GM23248 (cell line): ENCODE measurements around the gene SDK2. TPM values are rescaled to one million over a fixed set of nuclear protein-coding genes. Genes with fewer than 3 reads are reported as not detected.

Experiments
- DNase-seq: peaks from one replicate; pipeline ENCODE4 v3.0.0-alpha.2; 2015
- H2AFZ ChIP-seq: fragments of 200-600 bp; sonication (generic); 2 replicates; pipeline ENCODE4 v1.6.1; 2016; ENCODE audit warnings: antibody characterized with exemption
- H3F3A ChIP-seq: fragments of 200-600 bp; sonication (generic); 2 replicates; pipeline ENCODE4 v1.6.1; 2016; ENCODE audit warnings: mild to moderate bottlenecking, antibody characterized with exemption, mixed run types; ENCODE audit not compliant: insufficient read depth
- H3K27ac ChIP-seq: fragments of 200-600 bp; sonication (generic); 2 replicates; pipeline ENCODE4 v1.5.1; 2016; ENCODE audit warnings: mild to moderate bottlenecking
- H3K27me3 ChIP-seq: fragments of 200-600 bp; sonication (generic); replicated peaks from 2 replicates; pipeline ENCODE4 v1.6.1; 2016; ENCODE audit warnings: mild to moderate bottlenecking; ENCODE audit not compliant: insufficient read depth
- H3K36me3 ChIP-seq: fragments of 200-600 bp; sonication (generic); 2 replicates; pipeline ENCODE4 v1.6.1; 2016; ENCODE audit warnings: low read depth, mild to moderate bottlenecking
- H3K4me1 ChIP-seq: fragments of 200-600 bp; sonication (generic); 2 replicates; pipeline ENCODE4 v1.6.1; 2016; ENCODE audit warnings: mild to moderate bottlenecking; ENCODE audit not compliant: insufficient read depth
- H3K4me2 ChIP-seq: fragments of 200-600 bp; sonication (generic); one replicate; pipeline ENCODE4 v1.6.1; 2016; ENCODE audit warnings: mild to moderate bottlenecking; ENCODE audit not compliant: unreplicated experiment
- H3K4me3 ChIP-seq: fragments of 200-600 bp; sonication (generic); 2 replicates; pipeline ENCODE4 v1.5.1; 2016; ENCODE audit warnings: mild to moderate bottlenecking
- H3K79me2 ChIP-seq: fragments of 200-600 bp; sonication (generic); 2 replicates; pipeline ENCODE4 v1.6.1; 2016; ENCODE audit warnings: mild to moderate bottlenecking; ENCODE audit not compliant: insufficient read depth
- H3K9ac ChIP-seq: fragments of 200-600 bp; sonication (generic); 2 replicates; pipeline ENCODE4 v1.6.1; 2016; ENCODE audit warnings: mild to moderate bottlenecking
- H3K9me2 ChIP-seq: fragments of 200-600 bp; sonication (generic); 2 replicates; pipeline ENCODE4 v1.6.1; 2016; ENCODE audit warnings: mixed run types, mild to moderate bottlenecking, moderate library complexity; ENCODE audit not compliant: insufficient read depth
- H3K9me3 ChIP-seq: fragments of 200-600 bp; sonication (generic); one replicate; pipeline ENCODE4 v1.6.1; 2017; ENCODE audit warnings: low read depth
- H4K20me1 ChIP-seq: fragments of 200-600 bp; sonication (generic); 2 replicates; pipeline ENCODE4 v1.6.0; 2016; ENCODE audit not compliant: insufficient read depth
- EZH2 ChIP-seq: fragments of 200-600 bp; sonication (generic); IDR thresholded peaks from 2 replicates; pipeline ENCODE4 v1.6.1; 2018; ENCODE audit warnings: antibody characterized with exemption, mild to moderate bottlenecking; ENCODE audit not compliant: insufficient read depth, poor library complexity, severe bottlenecking
- EZH2phosphoT487 ChIP-seq: fragments of 200-600 bp; sonication (generic); IDR thresholded peaks from 2 replicates; pipeline ENCODE4 v1.6.1; 2018; ENCODE audit warnings: antibody characterized with exemption, moderate library complexity, mild to moderate bottlenecking, low read depth; ENCODE audit not compliant: insufficient read depth
- WGBS, 2 experiments: methylation state at CpG; one replicate each; pipeline ENCODE4 v1.1.6; 2015 to 2017; ENCODE audit warnings: low lambda C conversion rate in 2 of 2, low coverage in 1 of 2; ENCODE audit errors: missing lambda C conversion rate in 2 of 2; 5-methylcytosine and 5-hydroxymethylcytosine counted together
- in situ Hi-C: fragments of 300-500 bp; cut with MboI; formaldehyde crosslinking; loops from 2 replicates; pipeline ENCODE4 v1.15.0; 2020
- polyA plus RNA-seq: library from polyadenylated mRNA; unstranded; fragments of >200 nt; fragmentation: Nextera tagmentation; extraction: Ambion mirVana; gene quantifications from 2 replicates; pipeline ENCODE4 v1.2.1, GENCODE V29; 2016
- total RNA-seq: library from RNA; depleted of rRNA; stranded (reverse); fragments of >200 nt; shearing (Covaris generic); gene quantifications from 2 replicates; pipeline ENCODE4 v1.2.3, GENCODE V29; 2014

Gene SDK2
- total and polyA plus RNA-seq, 2 experiments from 2014 or later, result under 0.01 to 0.03 TPM

DNA sequence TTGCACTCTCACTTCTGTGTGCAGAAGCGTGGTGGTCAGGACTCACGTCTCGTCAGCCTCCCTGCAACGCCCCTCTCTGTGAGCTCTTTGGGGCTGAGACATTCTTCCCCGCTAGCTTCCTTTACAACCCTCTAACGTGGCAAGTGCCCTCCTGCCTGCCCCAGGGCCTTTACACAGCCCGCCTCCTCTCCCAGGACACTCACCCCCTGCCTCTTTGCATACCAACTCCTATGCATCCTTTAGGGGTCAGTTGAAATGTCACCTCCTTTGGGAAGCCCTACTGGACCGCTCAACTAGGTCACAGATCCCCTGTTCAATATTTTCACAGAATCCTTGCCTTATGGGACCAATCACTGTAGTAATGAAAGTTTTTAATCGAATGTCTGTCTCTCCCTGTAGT lies 61.4 kb downstream of the SDK2 start:
- H4K20me1 ChIP-seq, result no peaks in the 10 kb centered on the region
- H2AFZ ChIP-seq, result no peak overlapping the region
- in situ Hi-C loops, result no loop called here
- H3K4me1 ChIP-seq, result no peaks in the 10 kb centered on the region
- no peak overlapping the region for H3K4me2 ChIP-seq
- peaks cover 19% of the 10 kb centered on the region; the same call in 1 of the 2 replicates for H3K27me3 ChIP-seq
- no peaks in the 10 kb centered on the region for H3F3A ChIP-seq
- WGBS, 2 experiments, result 49 to 60% methylated on average over 9 of the region's 9 CpGs
- no peak overlapping the region for H3K9ac ChIP-seq
- no peaks in the 10 kb centered on the region for H3K79me2 ChIP-seq
- TF ChIP-seq EZH2 (no peak), EZH2phosphoT487 (no peak)
- DNase-seq, result no peak
- H3K27ac ChIP-seq, result no peak overlapping the region
- H3K9me3 ChIP-seq, result no peaks in the 10 kb centered on the region
- no peaks in the 10 kb centered on the region for H3K36me3 ChIP-seq
- H3K4me3 ChIP-seq, result no peak overlapping the region
- no peaks in the 10 kb centered on the region for H3K9me2 ChIP-seq

DNA sequence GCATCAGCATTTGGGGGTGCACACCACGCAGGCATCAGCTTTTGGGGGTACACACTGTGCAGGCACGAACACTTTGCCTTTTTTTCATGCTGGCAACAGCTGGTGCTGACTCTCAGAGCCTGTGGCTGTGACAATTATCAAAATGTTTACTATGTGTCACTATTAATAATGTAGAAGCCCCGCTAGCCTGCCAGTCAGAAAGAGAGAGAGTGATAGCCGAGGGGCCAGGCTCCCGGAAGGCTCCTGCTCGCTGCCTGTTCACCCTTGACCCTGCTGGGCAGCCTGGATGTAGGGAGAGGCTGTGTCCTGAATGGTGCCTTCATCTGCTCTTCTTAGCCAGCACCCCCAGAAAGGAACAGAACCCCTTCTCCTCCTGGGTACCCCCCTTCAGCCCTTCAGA lies 61.9 kb downstream of the SDK2 start:
- no peak for DNase-seq
- 0 out of 2 replicates have a peak, but pooled peaks cover 14% of the 10 kb centered on the region for H3K27me3 ChIP-seq
- H3K9me3 ChIP-seq, result no peaks in the 10 kb centered on the region
- H3K4me2 ChIP-seq, result no peak overlapping the region
- H4K20me1 ChIP-seq, result no peaks in the 10 kb centered on the region
- H3F3A ChIP-seq, result no peaks in the 10 kb centered on the region
- no peaks in the 10 kb centered on the region for H3K4me1 ChIP-seq
- no peak overlapping the region for H2AFZ ChIP-seq
- H3K9me2 ChIP-seq, result no peaks in the 10 kb centered on the region
- no peak overlapping the region for H3K9ac ChIP-seq
- TF ChIP-seq EZH2phosphoT487 (no peak), EZH2 (no peak)
- no peaks in the 10 kb centered on the region for H3K79me2 ChIP-seq
- 54 to 57% methylated on average over 6 of the region's 6 CpGs for WGBS, 2 experiments
- no peaks in the 10 kb centered on the region for H3K36me3 ChIP-seq
- H3K4me3 ChIP-seq, result no peak overlapping the region
- H3K27ac ChIP-seq, result no peak overlapping the region
- in situ Hi-C loops, result no loop called here

DNA sequence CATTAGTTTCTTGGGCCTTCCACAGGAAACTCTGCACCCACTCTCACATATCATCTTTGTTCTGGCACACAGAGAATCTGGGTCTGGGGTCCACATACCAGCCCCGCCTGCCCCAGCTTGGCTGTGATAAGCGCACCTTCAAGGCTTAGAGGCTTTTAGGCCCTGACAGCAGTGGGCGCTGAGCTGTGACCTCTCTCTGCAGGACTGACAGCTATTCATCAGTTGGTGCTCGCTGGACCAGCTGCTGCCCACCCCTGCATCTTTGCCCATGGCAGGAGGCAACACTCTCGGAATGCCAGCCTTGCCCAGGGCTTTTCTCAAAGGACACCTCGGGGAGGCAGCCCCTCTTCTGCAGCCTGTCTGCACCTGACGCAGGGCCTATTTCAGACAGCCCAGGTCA lies 62.9 kb downstream of the SDK2 start:
- Histone ChIP-seq H3K27me3 (0 out of 2 replicates have a peak, but pooled peaks cover 6% of the 10 kb centered on the region), H3K4me2 (no peak overlapping the region), H2AFZ (no peak overlapping the region), H3F3A (no peaks in the 10 kb centered on the region), H4K20me1 (no peaks in the 10 kb centered on the region), H3K79me2 (no peaks in the 10 kb centered on the region), H3K36me3 (no peaks in the 10 kb centered on the region), H3K27ac (no peak overlapping the region), H3K4me3 (no peak overlapping the region), H3K9me3 (no peaks in the 10 kb centered on the region), H3K9me2 (no peaks in the 10 kb centered on the region), H3K4me1 (no peaks in the 10 kb centered on the region), H3K9ac (no peak overlapping the region)
- 42 to 50% methylated on average over 7 of the region's 7 CpGs for WGBS, 2 experiments
- in situ Hi-C loops, result no loop called here
- DNase-seq, result no peak
- no peak for TF ChIP-seq EZH2phosphoT487
- TF ChIP-seq EZH2, result no peak

DNA sequence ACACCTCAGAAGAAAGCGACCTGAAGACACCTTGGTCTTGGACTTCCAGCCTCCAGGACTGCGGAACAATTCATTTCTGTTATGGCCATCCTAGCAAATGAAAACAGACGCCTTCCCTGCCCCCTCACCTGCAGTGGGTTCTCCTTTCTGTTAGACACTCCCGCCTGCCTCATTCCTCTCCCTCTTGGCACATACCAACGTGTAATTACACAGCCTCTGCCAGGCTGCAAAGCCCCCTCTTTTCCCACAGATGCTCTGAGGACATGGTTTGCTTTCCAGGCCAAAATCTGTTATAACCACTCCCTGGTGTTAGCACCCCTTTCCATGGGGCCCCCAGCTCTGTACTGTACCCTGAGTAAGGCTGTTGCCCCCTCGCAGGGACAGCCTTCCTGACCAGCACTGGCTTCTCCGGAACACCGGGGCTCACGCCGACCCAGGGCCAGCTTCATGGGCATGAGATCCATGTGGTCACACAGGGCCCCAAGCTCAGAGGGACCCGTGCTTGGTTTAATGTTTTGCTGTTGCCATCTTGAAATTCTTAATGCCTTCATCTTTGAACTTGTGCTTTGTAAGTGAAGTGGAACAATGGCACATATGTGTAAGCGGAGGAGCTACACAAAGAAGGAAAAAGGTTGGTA lies 64.1 kb downstream of the SDK2 start:
- in situ Hi-C loops, result no loop called here
- Histone ChIP-seq H2AFZ (no peak overlapping the region), H3K4me3 (no peak overlapping the region), H3K4me2 (no peak overlapping the region), H4K20me1 (no peaks in the 10 kb centered on the region), H3K27me3 (no peaks in the 10 kb centered on the region), H3K79me2 (no peaks in the 10 kb centered on the region), H3K9me2 (no peaks in the 10 kb centered on the region), H3K9me3 (no peaks in the 10 kb centered on the region), H3K4me1 (no peaks in the 10 kb centered on the region), H3K36me3 (no peaks in the 10 kb centered on the region), H3K9ac (no peak overlapping the region), H3F3A (no peaks in the 10 kb centered on the region), H3K27ac (no peak overlapping the region)
- DNase-seq, result no peak
- TF ChIP-seq EZH2phosphoT487 (no peak), EZH2 (no peak)
- 39 to 44% methylated on average over 12 of the region's 12 CpGs for WGBS, 2 experiments

DNA sequence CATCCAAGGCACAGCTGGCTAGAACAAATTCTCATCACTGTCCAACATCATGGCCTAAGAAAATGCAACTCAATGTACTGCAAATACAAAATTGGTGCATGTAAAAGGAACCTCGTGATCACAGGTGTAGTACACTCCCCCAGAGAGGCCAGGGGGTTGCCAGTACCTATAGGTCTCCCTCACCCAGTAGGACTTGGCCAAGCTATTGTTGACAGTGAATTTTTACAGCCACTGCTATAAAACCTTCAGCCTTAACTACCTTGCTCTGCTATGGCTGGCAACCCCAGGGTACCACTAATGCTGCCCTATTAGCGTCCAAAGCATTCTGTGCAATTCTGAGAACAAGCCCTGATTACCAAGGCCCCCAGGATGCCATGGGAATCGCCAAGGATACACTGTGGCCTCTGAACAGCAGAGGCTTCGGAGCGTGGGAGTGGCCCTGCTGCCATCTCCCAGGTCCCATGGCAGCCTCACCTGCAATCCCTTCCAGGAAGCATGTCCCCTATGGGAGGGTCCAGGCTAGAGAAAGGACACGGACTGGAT lies 67.6 kb downstream of the SDK2 start:
- H3K9me3 ChIP-seq, result no peaks in the 10 kb centered on the region

More for the DNA sequence above, 67.6 kb downstream of the SDK2 start:
- Histone ChIP-seq H3K27me3 (no peaks in the 10 kb centered on the region), H2AFZ (no peak overlapping the region), H3K27ac (no peak overlapping the region), H3K79me2 (no peaks in the 10 kb centered on the region), H3K4me2 (no peak overlapping the region), H3K9ac (no peak overlapping the region), H4K20me1 (no peaks in the 10 kb centered on the region), H3K9me2 (no peaks in the 10 kb centered on the region), H3K4me1 (no peaks in the 10 kb centered on the region), H3K4me3 (no peak overlapping the region), H3F3A (no peaks in the 10 kb centered on the region), H3K36me3 (no peaks in the 10 kb centered on the region)
- TF ChIP-seq EZH2 (no peak), EZH2phosphoT487 (no peak)
- no peak for DNase-seq
- WGBS, 2 experiments, result 27 to 40% methylated on average over 6 of the region's 6 CpGs
- in situ Hi-C loops, result no loop called here
